Measurements from ENCODE around the gene TGFB1. TPM values are rescaled to one million over a fixed set of nuclear protein-coding genes. Genes with fewer than 3 reads are reported as not detected.

The TGFB1 gene
- total RNA-seq, 1 experiment from 2014 or later: 10.4 TPM

DNA sequence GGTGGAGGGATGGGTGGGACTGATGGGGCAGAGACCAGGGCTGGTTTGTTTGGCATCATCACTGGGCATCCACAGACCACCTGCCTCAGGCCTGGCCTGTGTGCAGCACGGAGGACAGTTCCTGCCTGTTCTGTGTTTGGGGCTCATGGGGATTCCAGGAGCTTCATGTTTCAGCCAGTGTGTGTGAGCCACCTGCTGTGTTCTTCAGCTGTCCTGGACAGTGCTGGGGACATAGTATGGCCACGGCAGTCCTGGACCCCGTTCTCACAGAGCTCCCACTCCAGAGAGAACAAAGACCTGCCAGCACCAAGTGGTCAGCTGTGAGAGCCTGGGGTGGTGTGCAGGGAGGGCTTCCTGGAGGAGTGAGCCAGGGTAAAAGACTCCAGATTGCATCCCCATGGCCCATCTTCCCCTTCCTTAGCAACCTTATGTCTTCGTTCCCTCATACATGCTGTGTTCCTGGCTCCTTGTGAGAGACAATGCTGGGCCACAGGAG is 45.7 kb downstream of the TGFB1 start:
- ChIA-PET CTCF (interaction anchor here (0.9 to 2.8 kb wide), 19 partner anchors 9 to 180 kb away, joined by 3 to 26 read pairs (median 5); partner anchors contain the start of genes HNRNPUL1 and TMEM91), POLR2A (no interaction called here)
- no peak for DNase-seq (ENCODE audit: low spot score)
- peak overlapping the region; percentile 96 for H3K27ac Mint-ChIP-seq
- ATAC-seq: peak; percentile 10
- H3K9me3 Mint-ChIP-seq: no peaks in the 10 kb centered on the region
- peaks cover 41% of the 10 kb centered on the region for H3K36me3 Mint-ChIP-seq
- H3K4me3 Mint-ChIP-seq: peak overlapping the region; percentile 10; the same call in 1 of the 2 replicates
- H3K27me3 Mint-ChIP-seq (ENCODE audit: low read depth): no peaks in the 10 kb centered on the region
- peaks cover 21% of the 10 kb centered on the region for H3K4me1 Mint-ChIP-seq
- TF ChIP-seq NR3C1 (CRISPR knock-in tag; conservative IDR thresholded peaks at IDR 0.05; ENCODE audit: low read depth): no peak
- TF ChIP-seq ELF4 (CRISPR knock-in tag; IDR thresholded peaks at IDR 0.05; ENCODE audit: low read depth): no peak
- TF ChIP-seq ZNF138 (CRISPR knock-in tag; conservative IDR thresholded peaks at IDR 0.05): no peak
- TF ChIP-seq TEAD1 (CRISPR knock-in tag; IDR thresholded peaks at IDR 0.05): no peak
- TF ChIP-seq RORB (CRISPR knock-in tag; IDR thresholded peaks at IDR 0.05): no peak

DNA sequence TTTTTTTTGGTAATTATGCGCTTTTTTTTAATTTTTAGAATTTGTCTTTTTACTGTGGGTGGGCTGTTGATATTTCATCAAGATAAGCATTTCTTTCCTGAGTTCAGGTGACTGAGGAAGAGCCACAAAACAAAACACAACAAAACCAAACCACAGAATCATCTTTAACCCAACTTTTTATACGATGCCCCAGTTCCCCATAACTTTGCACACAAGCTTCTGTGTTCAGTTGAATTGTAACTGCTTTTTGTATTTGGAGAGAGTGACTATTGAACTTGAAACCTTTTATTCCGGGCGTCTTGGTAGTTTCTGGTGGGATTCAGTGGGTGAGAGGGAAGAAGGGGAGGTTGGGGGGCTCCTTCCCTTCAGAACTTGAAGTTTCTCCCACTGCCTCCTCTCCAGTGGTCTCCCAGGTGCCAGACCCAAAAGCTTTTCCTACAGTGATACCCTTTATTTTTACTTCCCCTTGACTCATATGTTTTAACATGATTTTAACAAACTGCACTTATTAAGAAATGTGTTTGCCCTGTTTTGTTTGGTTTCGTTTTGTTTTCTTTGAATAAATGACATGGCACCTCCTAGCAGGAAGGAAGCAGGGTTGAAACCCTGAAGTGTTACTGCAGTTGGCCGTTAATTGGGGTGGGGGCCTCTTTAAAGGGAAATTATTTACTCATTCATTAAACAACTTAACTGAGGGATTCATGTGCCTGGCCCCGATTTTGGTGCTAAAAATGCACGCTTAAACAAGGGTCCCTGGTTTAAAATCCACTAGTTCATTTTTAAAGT is 46.4 kb downstream of the TGFB1 start:
- TF ChIP-seq, protein P1, sequence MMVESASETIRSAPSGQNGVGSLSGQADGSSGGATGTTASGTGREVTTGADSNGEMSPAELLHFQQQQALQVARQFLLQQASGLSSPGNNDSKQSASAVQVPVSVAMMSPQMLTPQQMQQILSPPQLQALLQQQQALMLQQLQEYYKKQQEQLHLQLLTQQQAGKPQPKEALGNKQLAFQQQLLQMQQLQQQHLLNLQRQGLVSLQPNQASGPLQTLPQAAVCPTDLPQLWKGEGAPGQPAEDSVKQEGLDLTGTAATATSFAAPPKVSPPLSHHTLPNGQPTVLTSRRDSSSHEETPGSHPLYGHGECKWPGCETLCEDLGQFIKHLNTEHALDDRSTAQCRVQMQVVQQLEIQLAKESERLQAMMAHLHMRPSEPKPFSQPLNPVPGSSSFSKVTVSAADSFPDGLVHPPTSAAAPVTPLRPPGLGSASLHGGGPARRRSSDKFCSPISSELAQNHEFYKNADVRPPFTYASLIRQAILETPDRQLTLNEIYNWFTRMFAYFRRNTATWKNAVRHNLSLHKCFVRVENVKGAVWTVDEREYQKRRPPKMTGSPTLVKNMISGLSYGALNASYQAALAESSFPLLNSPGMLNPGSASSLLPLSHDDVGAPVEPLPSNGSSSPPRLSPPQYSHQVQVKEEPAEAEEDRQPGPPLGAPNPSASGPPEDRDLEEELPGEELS (CRISPR knock-in tag; IDR thresholded peaks at IDR 0.05): no peak
- no peak for TF ChIP-seq ZNF396 (CRISPR knock-in tag; IDR thresholded peaks at IDR 0.05; ENCODE audit: borderline replicate concordance)
- no peak for TF ChIP-seq EMX1 (CRISPR knock-in tag; IDR thresholded peaks at IDR 0.05)
- no peak for TF ChIP-seq FOXJ3 (CRISPR knock-in tag; IDR thresholded peaks at IDR 0.05; ENCODE audit: borderline replicate concordance)
- TF ChIP-seq, protein P2, sequence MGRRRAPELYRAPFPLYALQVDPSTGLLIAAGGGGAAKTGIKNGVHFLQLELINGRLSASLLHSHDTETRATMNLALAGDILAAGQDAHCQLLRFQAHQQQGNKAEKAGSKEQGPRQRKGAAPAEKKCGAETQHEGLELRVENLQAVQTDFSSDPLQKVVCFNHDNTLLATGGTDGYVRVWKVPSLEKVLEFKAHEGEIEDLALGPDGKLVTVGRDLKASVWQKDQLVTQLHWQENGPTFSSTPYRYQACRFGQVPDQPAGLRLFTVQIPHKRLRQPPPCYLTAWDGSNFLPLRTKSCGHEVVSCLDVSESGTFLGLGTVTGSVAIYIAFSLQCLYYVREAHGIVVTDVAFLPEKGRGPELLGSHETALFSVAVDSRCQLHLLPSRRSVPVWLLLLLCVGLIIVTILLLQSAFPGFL (CRISPR knock-in tag; IDR thresholded peaks at IDR 0.05; ENCODE audit: borderline replicate concordance): no peak
- no peak for TF ChIP-seq ZNF317 (CRISPR knock-in tag; IDR thresholded peaks at IDR 0.05; ENCODE audit: borderline replicate concordance, low read depth)
- no peak for TF ChIP-seq NFATC4 (CRISPR knock-in tag; IDR thresholded peaks at IDR 0.05)
- TF ChIP-seq, protein P3, sequence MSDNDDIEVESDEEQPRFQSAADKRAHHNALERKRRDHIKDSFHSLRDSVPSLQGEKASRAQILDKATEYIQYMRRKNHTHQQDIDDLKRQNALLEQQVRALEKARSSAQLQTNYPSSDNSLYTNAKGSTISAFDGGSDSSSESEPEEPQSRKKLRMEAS (CRISPR knock-in tag; IDR thresholded peaks at IDR 0.05): no peak
- no peak for TF ChIP-seq ZNF121 (CRISPR knock-in tag; IDR thresholded peaks at IDR 0.05)
- TF ChIP-seq, protein P4, sequence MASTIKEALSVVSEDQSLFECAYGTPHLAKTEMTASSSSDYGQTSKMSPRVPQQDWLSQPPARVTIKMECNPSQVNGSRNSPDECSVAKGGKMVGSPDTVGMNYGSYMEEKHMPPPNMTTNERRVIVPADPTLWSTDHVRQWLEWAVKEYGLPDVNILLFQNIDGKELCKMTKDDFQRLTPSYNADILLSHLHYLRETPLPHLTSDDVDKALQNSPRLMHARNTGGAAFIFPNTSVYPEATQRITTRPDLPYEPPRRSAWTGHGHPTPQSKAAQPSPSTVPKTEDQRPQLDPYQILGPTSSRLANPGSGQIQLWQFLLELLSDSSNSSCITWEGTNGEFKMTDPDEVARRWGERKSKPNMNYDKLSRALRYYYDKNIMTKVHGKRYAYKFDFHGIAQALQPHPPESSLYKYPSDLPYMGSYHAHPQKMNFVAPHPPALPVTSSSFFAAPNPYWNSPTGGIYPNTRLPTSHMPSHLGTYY (CRISPR knock-in tag; IDR thresholded peaks at IDR 0.05): no peak
- TF ChIP-seq ESRRA (CRISPR knock-in tag; IDR thresholded peaks at IDR 0.05; ENCODE audit: borderline replicate concordance): no peak
- TF ChIP-seq, protein P5, sequence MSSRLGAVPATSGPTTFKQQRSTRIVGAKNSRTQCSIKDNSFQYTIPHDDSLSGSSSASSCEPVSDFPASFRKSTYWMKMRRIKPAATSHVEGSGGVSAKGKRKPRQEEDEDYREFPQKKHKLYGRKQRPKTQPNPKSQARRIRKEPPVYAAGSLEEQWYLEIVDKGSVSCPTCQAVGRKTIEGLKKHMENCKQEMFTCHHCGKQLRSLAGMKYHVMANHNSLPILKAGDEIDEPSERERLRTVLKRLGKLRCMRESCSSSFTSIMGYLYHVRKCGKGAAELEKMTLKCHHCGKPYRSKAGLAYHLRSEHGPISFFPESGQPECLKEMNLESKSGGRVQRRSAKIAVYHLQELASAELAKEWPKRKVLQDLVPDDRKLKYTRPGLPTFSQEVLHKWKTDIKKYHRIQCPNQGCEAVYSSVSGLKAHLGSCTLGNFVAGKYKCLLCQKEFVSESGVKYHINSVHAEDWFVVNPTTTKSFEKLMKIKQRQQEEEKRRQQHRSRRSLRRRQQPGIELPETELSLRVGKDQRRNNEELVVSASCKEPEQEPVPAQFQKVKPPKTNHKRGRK (CRISPR knock-in tag; IDR thresholded peaks at IDR 0.05; ENCODE audit: borderline replicate concordance): no peak
- TF ChIP-seq OVOL2 (CRISPR knock-in tag; IDR thresholded peaks at IDR 0.05; ENCODE audit: borderline replicate concordance): no peak
- TF ChIP-seq ETV6 (CRISPR knock-in tag; IDR thresholded peaks at IDR 0.05): no peak
- TF ChIP-seq, protein P6, sequence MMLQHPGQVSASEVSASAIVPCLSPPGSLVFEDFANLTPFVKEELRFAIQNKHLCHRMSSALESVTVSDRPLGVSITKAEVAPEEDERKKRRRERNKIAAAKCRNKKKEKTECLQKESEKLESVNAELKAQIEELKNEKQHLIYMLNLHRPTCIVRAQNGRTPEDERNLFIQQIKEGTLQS (CRISPR knock-in tag; conservative IDR thresholded peaks at IDR 0.05): no peak
- TF ChIP-seq IRF2 (CRISPR knock-in tag; IDR thresholded peaks at IDR 0.05; ENCODE audit: borderline replicate concordance, low read depth): no peak
- no peak for TF ChIP-seq JAZF1 (CRISPR knock-in tag; IDR thresholded peaks at IDR 0.05)
- no peak for TF ChIP-seq KAT7 (CRISPR knock-in tag; IDR thresholded peaks at IDR 0.05; ENCODE audit: borderline replicate concordance)
- TF ChIP-seq NFE2L1 (CRISPR knock-in tag; IDR thresholded peaks at IDR 0.05): no peak
- TF ChIP-seq CREB1 (CRISPR knock-in tag; IDR thresholded peaks at IDR 0.05): no peak
- H3K27ac Mint-ChIP-seq: peak overlapping the region; percentile 76
- POLR2A ChIA-PET: no interaction called here
- CTCF ChIA-PET: interaction anchor here (0.9 to 2.8 kb wide), 7 partner anchors 15 to 103 kb away, joined by 4 to 26 read pairs (median 9); partner anchors contain the start of gene HNRNPUL1
- peaks cover 48% of the 10 kb centered on the region for H3K36me3 Mint-ChIP-seq
- no peak for ATAC-seq
- no peak overlapping the region for H3K4me3 Mint-ChIP-seq
- H3K27me3 Mint-ChIP-seq (ENCODE audit: low read depth): no peaks in the 10 kb centered on the region
- DNase-seq (ENCODE audit: low spot score): no peak
- H3K4me1 Mint-ChIP-seq: peaks cover 21% of the 10 kb centered on the region
- H3K9me3 Mint-ChIP-seq: no peaks in the 10 kb centered on the region
